ENCODE measurements around the gene TNK1. TPM values are rescaled to one million over a fixed set of nuclear protein-coding genes. Genes with fewer than 3 reads are reported as not detected.
"Not testable (repeated sequence)": the region's sequence is repeated elsewhere in the genome, so short reads cannot be mapped to it uniquely, and the experiment has no call there.

Gene TNK1
- total and polyA plus RNA-seq, 2 of the 8 experiments (the other 6 are each of a cell fraction or from before 2014, with no cell fraction given): 7.6 to 9.5 TPM

GRCh38 chr17:7334938-7335538 lies 45.9 kb upstream of the TNK1 start (continued):
- TF ChIP-seq SAP30 (IDR thresholded peaks at IDR 0.05; ENCODE audit: insufficient read depth, insufficient replicate concordance, low read length): no peak

GRCh38 chr17:7335765-7336164 lies 45.1 kb upstream of the TNK1 start:
- 95% methylated on average over 13 of the region's 13 CpGs; no CpG with 5 or more reads in 1 of the 2 experiments for WGBS, 2 experiments (ENCODE audit: extremely low coverage in 1 of 2, insufficient coverage in 1 of 2, insufficient read length in 1 of 2, insufficient replicate concordance in 2 of 2, low coverage in 1 of 2, low lambda C conversion rate in 2 of 2, missing lambda C conversion rate in 1 of 2)
- ChIA-PET POLR2A (ENCODE audit: partially characterized antibody) (interaction anchor here (1.1 to 6.9 kb wide), 16 partner anchors 9 to 248 kb away, joined by 3 to 93 read pairs (median 5); partner anchors contain the start of genes GPS2, MPDU1, NEURL4 and NLGN2), CTCF (ENCODE audit: partially characterized antibody) (interaction anchor here (1.0 to 6.0 kb wide), 10 partner anchors 9 to 254 kb away, joined by 3 to 82 read pairs (median 8); partner anchors contain the start of genes KCTD11, SOX15 and TMEM95)
- 0 out of 2 replicates have a peak overlapping the region, but pooled peaks have one; percentile 48 for H2BK20ac ChIP-seq (ENCODE audit: low read length)
- not testable (repeated sequence) for H4K20me1 ChIP-seq (replicated peaks in 1 of 2; ENCODE audit: control insufficient read depth in 1 of 2, insufficient read depth in 2 of 2, low read length in 2 of 2); H3K36me3 ChIP-seq (ENCODE audit: control insufficient read depth in 2 of 4, insufficient read depth in 4 of 4, low read length in 3 of 4); H3K14ac ChIP-seq (ENCODE audit: insufficient read length); H4K5ac ChIP-seq (ENCODE audit: insufficient read length, low read depth, low read length); H3K9ac ChIP-seq (replicated peaks in 1 of 4; ENCODE audit: extremely low read depth in 1 of 4, low read depth in 3 of 4, low read length in 3 of 4); FAIRE-seq; H2AFZ ChIP-seq (ENCODE audit: low read length); H3K9me3 ChIP-seq (ENCODE audit: insufficient read depth in 2 of 2, low read depth in 1 of 2, low read length in 1 of 2); H2BK120ac ChIP-seq (replicated peaks; ENCODE audit: low read depth, low read length); H3K27ac ChIP-seq (ENCODE audit: low read depth, low read length); H3K79me2 ChIP-seq (ENCODE audit: control insufficient read depth in 1 of 2, insufficient read depth in 2 of 2, low read length in 2 of 2); H3K27me3 ChIP-seq (replicated peaks in 1 of 4; ENCODE audit: control insufficient read depth in 3 of 4, extremely low read depth in 1 of 4, insufficient read depth in 3 of 4, low read length in 3 of 4); DNase-seq (ENCODE audit: low read depth in 1 of 2, low spot score in 2 of 2); H2AK5ac ChIP-seq (ENCODE audit: low read depth, low read length); H3K4ac ChIP-seq (replicated peaks; ENCODE audit: insufficient read length, low read depth, low read length); H3K23ac ChIP-seq (ENCODE audit: insufficient read length); H3K56ac ChIP-seq (replicated peaks; ENCODE audit: insufficient read length, low read depth, low read length); H3K79me1 ChIP-seq (ENCODE audit: low read depth, low read length); H3K23me2 ChIP-seq (ENCODE audit: low read depth, low read length)
- peak overlapping the region; percentile 55; the same call in 1 of the 2 replicates for H2BK15ac ChIP-seq (ENCODE audit: low read length)
- H2BK12ac ChIP-seq (ENCODE audit: low read depth, low read length): peak overlapping the region; percentile 72; the same call in 1 of the 2 replicates
- H3K4me3 ChIP-seq (ENCODE audit: extremely low read depth in 1 of 4, insufficient read depth in 2 of 4, low read depth in 3 of 4, low read length in 4 of 4): peak overlapping the region in 1 of 4 experiments; percentile 52; a peak in 1 of 8 replicates
- H3K4me2 ChIP-seq (ENCODE audit: insufficient read depth in 1 of 2, low read depth in 2 of 2, low read length in 2 of 2): peak overlapping the region in 1 of 2 experiments; percentile 82; a peak in 2 of 4 replicates
- H4K91ac ChIP-seq (replicated peaks; ENCODE audit: insufficient read length, low read length): peak overlapping the region; percentile 44
- H4K8ac ChIP-seq (ENCODE audit: extremely low read depth, insufficient read depth, low read length): peak overlapping the region; percentile 35; the same call in 1 of the 2 replicates
- peaks cover 3 to 18% (median 15%) of the 10 kb centered on the region in 4 experiments for H3K4me1 ChIP-seq (replicated peaks in 1 of 4; ENCODE audit: control insufficient read depth in 3 of 4, insufficient read depth in 4 of 4, low read length in 3 of 4)
- peak overlapping the region; percentile 82; the same call in 1 of the 2 replicates for H2BK5ac ChIP-seq (ENCODE audit: low read depth, low read length)
- peak overlapping the region; percentile 72; the same call in 1 of the 2 replicates for H3K18ac ChIP-seq (ENCODE audit: extremely low read depth, low read length)
